Measurements from ENCODE around the gene SH2B2.

DNA sequence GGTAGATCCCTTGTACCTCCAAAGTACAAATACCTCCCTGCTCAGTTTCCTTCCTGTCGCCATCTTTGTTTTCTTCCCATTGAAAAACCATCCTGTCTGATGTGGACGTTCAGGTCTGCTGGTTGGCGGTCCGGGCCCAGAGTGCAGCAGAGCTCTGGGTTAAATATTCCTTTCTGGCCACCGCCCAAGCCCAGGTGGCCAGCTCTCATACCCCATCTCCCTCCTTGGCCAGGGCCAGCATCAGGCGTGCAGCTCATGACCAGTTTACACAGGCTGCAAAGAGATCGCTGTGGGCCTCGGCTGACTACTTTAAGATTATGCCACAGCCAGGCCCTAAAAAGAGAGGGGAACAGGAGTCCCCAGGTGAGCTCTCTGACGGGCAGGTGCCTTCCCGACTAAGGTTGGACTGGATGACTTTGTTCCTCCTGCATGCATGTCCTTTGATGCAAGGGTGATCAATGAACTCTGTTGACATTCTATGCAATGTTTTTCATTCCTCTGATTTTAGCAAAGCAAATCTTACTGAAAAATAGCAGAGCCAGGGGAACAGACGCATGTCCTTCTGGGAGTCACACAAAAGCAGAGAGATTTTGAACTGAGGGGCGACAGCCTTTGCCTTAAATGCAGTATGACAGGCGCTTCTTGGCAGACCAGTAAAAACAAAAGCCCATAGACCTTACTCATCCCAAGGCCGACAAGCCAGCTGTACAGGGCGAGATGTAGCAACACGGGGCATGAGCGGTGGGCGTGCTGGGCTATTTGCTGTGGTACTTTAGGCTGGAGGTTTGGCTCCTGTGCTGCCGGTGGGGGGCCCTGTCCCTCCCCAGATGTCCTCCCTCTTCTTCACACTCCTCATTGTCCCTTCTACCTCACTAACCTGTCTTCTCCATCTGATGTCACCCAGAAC is 33.3 kb upstream of the SH2B2 start:
- no peak for TF ChIP-seq POLR2A (IDR thresholded peaks at IDR 0.05)
- TF ChIP-seq, protein P1, sequence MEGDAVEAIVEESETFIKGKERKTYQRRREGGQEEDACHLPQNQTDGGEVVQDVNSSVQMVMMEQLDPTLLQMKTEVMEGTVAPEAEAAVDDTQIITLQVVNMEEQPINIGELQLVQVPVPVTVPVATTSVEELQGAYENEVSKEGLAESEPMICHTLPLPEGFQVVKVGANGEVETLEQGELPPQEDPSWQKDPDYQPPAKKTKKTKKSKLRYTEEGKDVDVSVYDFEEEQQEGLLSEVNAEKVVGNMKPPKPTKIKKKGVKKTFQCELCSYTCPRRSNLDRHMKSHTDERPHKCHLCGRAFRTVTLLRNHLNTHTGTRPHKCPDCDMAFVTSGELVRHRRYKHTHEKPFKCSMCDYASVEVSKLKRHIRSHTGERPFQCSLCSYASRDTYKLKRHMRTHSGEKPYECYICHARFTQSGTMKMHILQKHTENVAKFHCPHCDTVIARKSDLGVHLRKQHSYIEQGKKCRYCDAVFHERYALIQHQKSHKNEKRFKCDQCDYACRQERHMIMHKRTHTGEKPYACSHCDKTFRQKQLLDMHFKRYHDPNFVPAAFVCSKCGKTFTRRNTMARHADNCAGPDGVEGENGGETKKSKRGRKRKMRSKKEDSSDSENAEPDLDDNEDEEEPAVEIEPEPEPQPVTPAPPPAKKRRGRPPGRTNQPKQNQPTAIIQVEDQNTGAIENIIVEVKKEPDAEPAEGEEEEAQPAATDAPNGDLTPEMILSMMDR (IDR thresholded peaks at IDR 0.05) = no peak
